SK-N-SH (cell line): Measurements from ENCODE around the gene KIF18A.

Source experiments
- ELF1 ChIP-seq: IDR thresholded peaks from 2 replicates; pipeline ENCODE4 v1.4.0; 2012
- EP300 ChIP-seq, 2 experiments: IDR thresholded peaks; 2 replicates each; pipeline versions ENCODE4 v1.4.0 to v1.6.1; 2012; ENCODE audit warnings: borderline replicate concordance in 1 of 2, low read depth in 1 of 2, low read length in 1 of 2
- POLR2AphosphoS5 ChIP-seq: IDR thresholded peaks from 2 replicates; pipeline ENCODE4 v1.6.1; 2012; ENCODE audit warnings: low read depth, low read length
- RCOR1 ChIP-seq: fragments of 150-350 bp; IDR thresholded peaks from 2 replicates; pipeline ENCODE4 v1.6.1; 2017; ENCODE audit warnings: antibody characterized with exemption, low read length
- TF ChIP-seq, protein P1 (sequence below): fragments of 200-600 bp; sonication (generic); IDR thresholded peaks from 2 replicates; pipeline ENCODE4 v1.6.1; 2017; ENCODE audit warnings: antibody characterized with exemption, mild to moderate bottlenecking, moderate library complexity

DNA sequence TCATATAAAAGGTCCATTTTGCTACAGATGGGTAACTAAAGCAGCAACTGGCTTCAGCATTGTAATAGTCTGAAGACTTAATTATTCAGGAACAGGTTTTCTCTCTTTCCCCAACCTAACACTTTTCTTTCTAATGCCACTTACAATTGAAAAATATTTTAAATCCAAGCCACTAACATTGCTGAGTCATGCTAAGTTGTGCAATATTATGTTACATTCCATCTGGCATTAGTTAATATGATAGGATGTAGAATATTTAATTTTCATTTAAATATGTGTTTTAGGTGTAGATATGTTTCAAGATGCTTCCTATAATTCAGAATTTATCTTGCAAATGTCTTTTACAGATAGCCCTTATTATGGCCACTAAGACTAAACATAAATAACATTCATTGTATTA is 98.6 kb downstream of the KIF18A start:
- TF ChIP-seq, protein P1, sequence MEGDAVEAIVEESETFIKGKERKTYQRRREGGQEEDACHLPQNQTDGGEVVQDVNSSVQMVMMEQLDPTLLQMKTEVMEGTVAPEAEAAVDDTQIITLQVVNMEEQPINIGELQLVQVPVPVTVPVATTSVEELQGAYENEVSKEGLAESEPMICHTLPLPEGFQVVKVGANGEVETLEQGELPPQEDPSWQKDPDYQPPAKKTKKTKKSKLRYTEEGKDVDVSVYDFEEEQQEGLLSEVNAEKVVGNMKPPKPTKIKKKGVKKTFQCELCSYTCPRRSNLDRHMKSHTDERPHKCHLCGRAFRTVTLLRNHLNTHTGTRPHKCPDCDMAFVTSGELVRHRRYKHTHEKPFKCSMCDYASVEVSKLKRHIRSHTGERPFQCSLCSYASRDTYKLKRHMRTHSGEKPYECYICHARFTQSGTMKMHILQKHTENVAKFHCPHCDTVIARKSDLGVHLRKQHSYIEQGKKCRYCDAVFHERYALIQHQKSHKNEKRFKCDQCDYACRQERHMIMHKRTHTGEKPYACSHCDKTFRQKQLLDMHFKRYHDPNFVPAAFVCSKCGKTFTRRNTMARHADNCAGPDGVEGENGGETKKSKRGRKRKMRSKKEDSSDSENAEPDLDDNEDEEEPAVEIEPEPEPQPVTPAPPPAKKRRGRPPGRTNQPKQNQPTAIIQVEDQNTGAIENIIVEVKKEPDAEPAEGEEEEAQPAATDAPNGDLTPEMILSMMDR: no peak
- TF ChIP-seq ELF1 (no peak), POLR2AphosphoS5 (no peak), RCOR1 (no peak), EP300 (IDR thresholded peaks at IDR 0.05; ENCODE audit: borderline replicate concordance in 1 of 2, low read depth in 1 of 2, low read length in 1 of 2) (peak in 1 of 2 experiments; percentile 13; a peak in 1 of 4 replicates)
